GM19324 (cell line): ENCODE results near the gene ADAMTS14.

Experiments used
- ATAC-seq: cut with Tn5 transposase; IDR thresholded peaks from one replicate; pipeline ENCODE4 v1.9.1; 2021; ENCODE audit warnings: mild to moderate bottlenecking, moderate library complexity; ENCODE audit not compliant: unreplicated experiment, low FRiP score

ADAMTS14 gene

DNA sequence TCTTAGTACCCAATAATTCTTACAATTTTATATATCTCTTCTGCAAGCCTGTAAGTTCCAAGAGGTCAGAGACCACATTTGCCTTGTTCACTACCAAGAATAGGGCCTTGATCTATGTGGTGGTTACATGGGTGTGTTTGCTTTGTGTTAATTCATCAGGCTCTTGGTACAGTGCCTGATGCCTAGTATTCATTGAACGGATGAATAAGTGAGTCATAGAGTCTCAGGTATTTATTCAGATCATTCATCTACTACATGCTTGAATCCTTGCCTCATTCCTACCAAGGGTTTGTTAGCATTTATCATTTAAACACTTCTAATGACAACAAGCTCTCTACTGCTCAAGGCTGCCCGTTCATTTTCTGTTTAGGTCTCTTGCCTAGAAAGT is 132.1 kb downstream of the ADAMTS14 start:
- no peak for ATAC-seq

DNA sequence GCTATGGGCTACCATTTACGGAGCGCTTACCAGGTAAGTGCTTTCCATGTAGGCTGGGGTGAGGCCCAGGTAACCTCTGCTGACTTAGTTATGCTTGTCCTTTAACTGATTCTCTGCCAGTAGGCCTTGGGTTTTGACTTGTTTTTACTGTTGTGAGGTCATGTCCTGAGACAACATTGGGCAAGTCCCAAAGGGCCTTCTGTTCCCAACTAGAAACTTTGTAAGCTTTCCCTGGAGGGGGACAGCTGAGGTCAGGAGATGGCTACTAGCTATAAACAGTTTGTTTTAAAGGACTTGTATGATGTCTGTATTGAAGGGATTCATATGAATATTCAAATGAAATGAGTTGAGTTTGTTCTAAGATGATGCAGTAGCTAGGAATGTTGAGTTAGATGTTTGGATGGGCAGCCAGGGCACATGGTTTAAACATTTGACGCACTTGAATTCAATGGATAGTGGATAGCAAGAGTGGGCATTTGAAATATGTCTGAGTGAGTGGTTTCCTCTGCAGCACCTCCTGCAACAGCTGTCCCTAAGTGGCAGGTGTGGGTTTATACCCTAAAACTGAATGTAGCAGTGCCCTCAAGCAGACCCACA is 133.4 kb downstream of the ADAMTS14 start:
- ATAC-seq: no peak

DNA sequence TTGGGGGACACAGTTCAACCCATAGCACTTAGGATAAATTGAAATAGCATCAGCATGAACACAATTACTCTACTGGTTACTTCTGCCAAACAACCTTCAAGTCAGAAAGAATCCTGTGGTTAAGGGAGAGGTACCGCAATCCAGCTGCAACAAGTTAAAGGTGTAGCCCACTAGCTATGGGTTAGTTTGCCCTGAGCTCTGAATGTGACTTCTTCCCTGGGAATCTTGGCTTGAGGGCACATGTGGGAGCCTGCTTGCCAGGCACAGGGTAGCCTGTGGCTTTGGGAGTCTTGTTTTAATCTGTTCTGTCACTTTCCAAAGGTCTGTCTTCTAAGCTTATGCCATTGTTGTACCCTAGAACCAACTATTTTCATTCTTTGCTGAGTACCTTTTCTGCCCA is 134.5 kb downstream of the ADAMTS14 start:
- no peak for ATAC-seq

DNA sequence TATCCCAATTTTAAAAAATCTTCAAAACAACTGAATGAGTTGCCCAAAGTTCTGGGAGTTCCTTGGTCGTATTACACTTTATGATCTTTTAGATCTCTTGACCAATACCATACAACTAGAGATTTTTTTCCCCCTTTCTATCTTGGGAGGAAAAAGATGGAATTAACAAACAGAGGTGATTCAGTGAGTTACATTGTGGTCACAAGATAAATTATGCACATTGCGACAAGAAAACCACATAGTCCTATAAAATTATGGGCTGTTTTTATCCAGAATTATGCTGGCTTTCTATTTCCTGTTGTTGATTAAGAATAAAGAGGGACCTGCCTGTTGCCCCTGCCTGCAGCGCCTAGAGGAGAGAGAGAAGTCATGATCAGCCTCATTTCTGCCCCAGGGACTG is 135.2 kb downstream of the ADAMTS14 start:
- no peak for ATAC-seq

DNA sequence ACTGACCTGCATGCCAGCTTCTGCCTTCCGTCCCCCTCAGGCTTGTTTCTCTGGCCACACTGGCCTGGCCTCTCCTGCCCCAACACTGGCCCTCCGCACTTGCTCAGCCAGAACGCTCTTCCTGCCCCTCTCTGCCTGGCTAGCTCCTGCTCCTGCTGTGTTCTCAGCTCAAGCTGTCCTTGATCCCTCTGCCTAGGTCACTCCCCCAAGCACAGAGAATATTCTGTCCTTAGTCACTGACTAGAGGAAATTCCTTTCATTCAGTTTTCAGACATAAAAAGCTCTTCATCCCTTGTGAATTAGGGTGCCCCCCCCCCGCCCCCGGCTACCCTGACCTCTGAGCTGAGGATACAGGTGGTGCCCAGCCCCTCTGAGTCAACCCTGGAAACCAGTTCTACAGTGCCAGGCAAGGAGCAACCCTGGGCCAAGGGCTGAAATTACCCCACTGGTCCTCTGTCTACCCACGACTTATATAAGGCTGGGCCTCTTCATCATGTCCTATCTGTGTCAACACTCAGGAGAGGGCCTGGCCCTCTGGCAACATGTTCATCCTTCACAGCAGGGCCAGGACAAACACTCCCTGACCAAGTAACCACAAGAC is 136.8 kb downstream of the ADAMTS14 start:
- ATAC-seq: no peak

DNA sequence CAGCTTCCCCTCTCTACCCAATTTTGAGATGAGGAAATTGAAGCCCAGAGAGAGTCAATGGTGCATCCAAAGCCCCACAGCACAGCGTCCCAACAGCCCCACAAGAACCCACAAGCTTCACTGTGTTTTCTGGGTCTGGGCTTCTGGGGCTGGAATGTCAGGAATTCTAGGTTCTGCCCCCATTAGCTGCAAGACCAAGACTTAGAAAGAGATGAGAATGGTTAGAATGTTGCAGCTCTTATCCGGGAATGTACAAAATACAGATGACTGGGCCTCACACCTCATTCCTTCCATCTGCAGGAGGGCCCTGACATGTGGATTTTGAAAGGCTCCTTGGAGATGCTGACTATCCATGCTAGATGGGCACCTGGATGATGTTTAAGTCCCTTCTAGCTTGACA is 137.4 kb downstream of the ADAMTS14 start:
- no peak for ATAC-seq

DNA sequence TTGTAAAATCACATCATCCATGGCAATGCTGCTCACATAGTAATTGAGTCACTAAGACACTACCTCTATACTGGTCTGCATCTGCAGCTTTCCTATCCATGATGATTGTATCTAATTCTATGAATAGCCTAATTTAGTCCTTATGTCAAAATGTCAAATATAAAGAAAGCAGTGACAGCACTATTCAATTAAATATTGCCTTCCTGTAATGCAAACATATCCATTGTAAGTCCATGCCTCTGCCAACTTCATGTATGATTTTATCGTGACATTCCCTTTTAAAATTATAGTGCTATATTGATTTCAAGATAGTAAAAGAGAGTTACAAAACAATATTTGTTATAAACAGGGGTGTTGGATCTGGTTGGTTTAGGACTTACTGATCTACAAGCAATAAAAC is 138.7 kb downstream of the ADAMTS14 start:
- ATAC-seq: no peak

DNA sequence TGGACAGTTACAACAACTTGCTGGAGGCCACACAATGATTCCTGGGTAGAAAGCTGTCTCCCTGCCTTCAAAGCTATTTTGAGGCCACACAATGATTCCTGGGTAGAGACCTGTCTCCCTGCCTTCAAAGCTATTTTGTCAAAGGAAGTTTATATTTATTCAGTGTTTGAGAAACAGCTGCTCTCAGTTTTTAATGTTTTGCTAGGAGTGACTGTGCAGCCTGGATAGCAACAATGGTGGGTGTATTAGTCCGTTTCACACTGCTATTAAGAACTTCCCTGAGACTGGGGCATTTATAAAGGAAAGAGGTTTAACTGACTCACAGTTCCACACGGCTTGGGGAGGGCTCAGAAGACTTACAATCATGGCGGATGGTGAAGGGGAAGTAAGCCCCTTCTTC is 139.6 kb downstream of the ADAMTS14 start:
- no peak for ATAC-seq
